Measurements from ENCODE around the gene RAPGEF6. TPM values are rescaled to one million over a fixed set of nuclear protein-coding genes. Genes with fewer than 3 reads are reported as not detected.
"Not testable (repeated sequence)": the region's sequence is repeated elsewhere in the genome, so short reads cannot be mapped to it uniquely, and the experiment has no call there.

Gene RAPGEF6
- total RNA-seq, 1 donor from 2014 or later = 34.9 TPM

DNA sequence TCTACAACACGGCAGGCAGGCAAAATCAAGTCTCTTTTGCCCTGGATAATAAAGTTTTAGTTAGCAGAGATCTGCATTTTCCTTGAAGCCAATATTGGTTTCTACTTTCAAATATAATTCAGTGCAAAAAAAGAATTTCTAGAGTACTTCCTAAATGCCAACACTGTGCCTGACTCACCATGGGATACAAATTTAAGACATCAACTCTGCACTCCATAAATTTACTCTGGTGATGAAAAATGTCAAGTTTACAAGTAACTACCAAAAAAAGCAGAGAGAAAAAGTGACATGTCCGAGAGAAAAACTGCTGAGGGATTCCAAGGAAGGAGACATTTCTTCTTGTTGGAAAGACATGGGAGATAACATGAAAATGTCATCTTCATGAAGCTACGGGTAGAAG lies 119.7 kb downstream of the RAPGEF6 start:
- intact Hi-C loops (cut with micrococcal nuclease) = no loop called here
- Mint-ChIP-seq H3K9me3 (no peaks in the 10 kb centered on the region), H3K4me3 (peak overlapping the region; percentile 70), H3K4me1 (peaks cover 27% of the 10 kb centered on the region), H3K27me3 (no peaks in the 10 kb centered on the region), H3K36me3 (ENCODE audit: low read depth) (peaks cover 41% of the 10 kb centered on the region), H3K27ac (peak overlapping the region; percentile 43)
- DNase-seq = peak; percentile 23

DNA sequence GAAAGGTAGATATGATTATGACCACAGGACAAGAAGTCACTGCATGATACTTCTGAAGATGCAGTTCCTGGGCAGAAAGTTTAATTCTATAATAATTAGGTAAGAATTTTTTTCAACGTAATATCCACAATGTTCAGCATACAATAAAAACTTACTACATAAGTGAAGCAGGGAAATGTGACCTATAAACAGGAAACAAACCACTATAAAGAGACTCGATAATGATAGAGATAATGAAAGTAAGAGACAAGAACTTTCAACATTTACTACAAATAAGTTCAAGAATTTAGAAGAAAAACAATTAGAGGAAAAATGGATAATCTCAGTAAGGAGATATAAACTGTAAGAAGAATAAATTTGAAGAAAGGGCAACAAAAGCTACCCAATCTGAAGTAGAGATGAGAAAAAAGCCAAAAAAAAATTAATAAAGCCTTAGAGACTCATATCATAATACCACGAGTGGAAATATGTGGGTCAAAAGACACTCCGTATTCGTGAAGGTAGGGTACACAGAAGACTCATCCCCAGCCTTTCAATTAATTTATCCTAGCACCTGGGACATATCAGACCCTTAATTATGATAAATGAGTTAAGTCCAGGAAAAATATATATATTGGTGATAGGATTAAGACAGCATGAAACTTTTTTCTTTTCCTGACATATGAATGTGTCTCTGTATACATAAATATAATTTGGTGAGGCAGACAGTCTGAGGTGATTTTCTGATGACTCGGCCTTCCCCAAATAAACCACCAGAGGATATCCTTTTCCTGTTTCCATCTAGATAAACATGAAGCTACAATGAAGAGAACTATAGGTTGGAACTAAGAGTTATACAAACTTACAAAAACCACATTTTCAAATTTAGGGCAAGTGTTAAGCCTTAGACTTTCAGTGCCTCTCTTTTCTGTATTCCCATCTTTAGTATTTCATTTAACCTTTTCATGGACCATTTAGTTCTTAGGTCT lies 120.4 kb downstream of the RAPGEF6 start:
- peaks cover 30% of the 10 kb centered on the region for H3K4me1 Mint-ChIP-seq
- H3K4me3 Mint-ChIP-seq = peak overlapping the region; percentile 70
- H3K9me3 Mint-ChIP-seq = no peaks in the 10 kb centered on the region
- H3K27me3 Mint-ChIP-seq = no peaks in the 10 kb centered on the region
- peak; percentile 73 for DNase-seq
- H3K27ac Mint-ChIP-seq = peak overlapping the region; percentile 43
- intact Hi-C loops (cut with micrococcal nuclease) = no loop called here
- H3K36me3 Mint-ChIP-seq (ENCODE audit: low read depth) = peaks cover 44% of the 10 kb centered on the region

DNA sequence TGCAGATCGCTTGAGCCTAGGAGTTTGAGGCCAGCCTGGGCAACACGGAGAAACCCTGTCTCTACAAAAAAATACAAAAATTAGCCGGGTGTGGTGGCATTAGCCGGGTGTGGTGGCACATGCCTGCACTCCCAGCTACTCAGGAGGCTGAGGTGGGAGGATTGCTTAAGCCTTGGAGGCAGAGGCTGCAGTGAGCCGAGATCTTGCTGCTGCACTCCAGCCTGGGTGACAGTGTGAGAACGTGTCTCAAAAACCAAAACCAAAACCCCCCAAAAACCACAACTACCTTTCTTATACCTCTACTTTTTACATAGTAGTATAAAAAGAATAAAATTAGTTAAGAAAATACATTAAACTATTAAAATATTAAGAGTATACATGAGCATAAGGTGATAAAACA lies 121.2 kb downstream of the RAPGEF6 start:
- intact Hi-C loops (cut with micrococcal nuclease) = no loop called here
- H3K4me3 Mint-ChIP-seq = no peak overlapping the region

DNA sequence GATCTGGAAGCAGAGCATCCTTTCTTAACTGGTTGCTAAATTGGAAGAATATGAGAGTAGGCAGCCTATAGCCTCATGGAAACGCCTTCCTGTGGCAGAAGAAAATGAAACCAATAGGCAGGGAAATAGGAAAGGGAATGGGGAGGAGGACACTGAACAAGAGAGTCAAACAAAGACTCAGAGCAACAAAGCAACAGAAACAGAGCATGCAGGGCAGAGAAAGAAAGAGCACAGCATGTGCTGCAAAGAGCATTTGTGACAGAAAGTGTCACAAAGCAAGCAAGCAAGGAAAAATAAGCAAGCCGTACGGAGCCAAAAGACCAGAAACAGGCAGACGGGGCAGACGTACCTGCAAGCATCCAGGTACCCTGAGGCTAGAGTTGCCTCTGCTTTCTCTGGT lies 123.1 kb downstream of the RAPGEF6 start:
- peaks cover 30% of the 10 kb centered on the region for H3K4me1 Mint-ChIP-seq
- H3K9me3 Mint-ChIP-seq = no peaks in the 10 kb centered on the region
- H3K4me3 Mint-ChIP-seq = no peak overlapping the region
- peaks cover 37% of the 10 kb centered on the region for H3K36me3 Mint-ChIP-seq (ENCODE audit: low read depth)
- no peaks in the 10 kb centered on the region for H3K27me3 Mint-ChIP-seq
- DNase-seq = peak; percentile 43
- intact Hi-C loops (cut with micrococcal nuclease) = no loop called here
- no peak overlapping the region for H3K27ac Mint-ChIP-seq

More for the DNA sequence above, 121.2 kb downstream of the RAPGEF6 start:
- peak; percentile 58 for DNase-seq
- Mint-ChIP-seq H3K27me3 (no peaks in the 10 kb centered on the region), H3K4me1 (peaks cover 30% of the 10 kb centered on the region), H3K27ac (no peak overlapping the region), H3K36me3 (ENCODE audit: low read depth) (peaks cover 37% of the 10 kb centered on the region), H3K9me3 (no peaks in the 10 kb centered on the region)

DNA sequence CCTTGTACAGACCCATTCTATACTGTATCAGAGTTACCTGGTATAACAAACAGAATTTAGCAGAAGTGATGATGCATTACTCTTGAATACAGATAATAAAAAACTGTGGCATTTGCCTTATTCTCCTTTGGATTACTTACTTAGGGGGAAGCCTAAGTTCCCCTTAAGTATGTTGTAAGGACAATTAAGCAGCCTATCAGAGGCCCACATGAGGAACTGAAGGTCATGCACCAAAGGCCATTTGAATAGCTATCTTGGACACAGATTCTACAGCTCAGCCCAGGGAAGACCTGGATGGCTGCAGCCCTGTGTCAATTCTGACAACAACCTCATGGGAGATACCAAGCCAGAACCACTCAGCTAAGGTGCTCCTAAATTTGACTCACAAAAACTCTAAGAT lies 125.2 kb downstream of the RAPGEF6 start:
- H3K9me3 Mint-ChIP-seq = no peaks in the 10 kb centered on the region
- no peak overlapping the region for H3K27ac Mint-ChIP-seq
- no peaks in the 10 kb centered on the region for H3K27me3 Mint-ChIP-seq
- DNase-seq = peak; percentile 48
- peaks cover 29% of the 10 kb centered on the region for H3K36me3 Mint-ChIP-seq (ENCODE audit: low read depth)
- intact Hi-C loops (cut with micrococcal nuclease) = no loop called here
- H3K4me3 Mint-ChIP-seq = no peak overlapping the region
- peaks cover 15% of the 10 kb centered on the region for H3K4me1 Mint-ChIP-seq

DNA sequence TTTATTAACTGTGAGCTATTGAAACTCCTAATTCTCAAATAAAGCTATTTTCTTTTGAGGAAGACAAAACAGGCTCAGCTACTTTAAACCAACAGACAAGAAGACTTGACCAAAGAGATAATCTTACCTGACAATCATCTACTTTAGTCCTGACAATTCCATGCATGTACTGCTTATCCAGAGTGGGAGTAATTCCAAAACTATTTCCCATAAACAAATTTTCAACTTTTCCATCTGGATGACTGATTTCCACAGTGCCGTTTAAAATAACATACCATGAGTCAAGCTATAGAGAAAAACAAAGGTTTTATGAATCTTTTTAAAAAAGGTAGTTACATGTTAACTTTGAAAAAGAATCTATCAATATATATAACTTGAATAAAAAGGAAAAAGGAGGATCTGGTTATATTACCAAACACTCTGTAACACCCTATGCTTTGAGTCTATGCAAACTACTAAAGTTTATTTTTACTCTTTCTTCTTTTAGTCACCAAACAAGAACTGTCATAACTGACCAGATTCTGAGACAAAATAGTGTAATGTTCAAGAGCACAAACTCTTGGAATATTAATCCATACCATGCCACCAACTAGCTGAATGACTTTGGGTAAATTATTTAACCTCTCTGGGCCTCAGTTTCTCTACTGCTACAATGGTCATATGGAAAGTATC lies 129.7 kb downstream of the RAPGEF6 start:
- no peaks in the 10 kb centered on the region for H3K9me3 Mint-ChIP-seq
- H3K27me3 Mint-ChIP-seq = no peaks in the 10 kb centered on the region
- no peak overlapping the region for H3K4me3 Mint-ChIP-seq
- peak; percentile 5 for DNase-seq
- intact Hi-C loops (cut with micrococcal nuclease) = no loop called here
- peaks cover 3% of the 10 kb centered on the region for H3K4me1 Mint-ChIP-seq
- H3K36me3 Mint-ChIP-seq (ENCODE audit: low read depth) = peaks cover 46% of the 10 kb centered on the region
- H3K27ac Mint-ChIP-seq = no peak overlapping the region

DNA sequence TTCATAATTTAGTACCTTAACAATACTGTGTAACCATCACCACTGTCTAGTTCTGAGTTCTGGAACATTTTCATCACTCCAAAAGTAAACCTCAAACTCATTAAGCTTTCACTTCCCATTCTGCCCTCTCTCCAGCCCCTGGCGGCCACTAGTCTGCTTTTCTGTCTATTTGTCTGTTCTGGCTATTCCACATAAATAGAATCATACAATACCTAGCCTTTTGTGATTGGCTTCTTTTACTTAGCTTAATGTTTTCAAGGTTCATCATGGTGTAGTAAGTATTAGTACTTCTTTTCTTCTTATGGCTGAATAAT lies 138.7 kb downstream of the RAPGEF6 start:
- intact Hi-C loops (cut with micrococcal nuclease) = no loop called here
- H3K9me3 Mint-ChIP-seq = no peaks in the 10 kb centered on the region
- H3K27me3 Mint-ChIP-seq = no peaks in the 10 kb centered on the region
- H3K4me3 Mint-ChIP-seq = no peak overlapping the region
- H3K4me1 Mint-ChIP-seq = peaks cover 8% of the 10 kb centered on the region
- peak overlapping the region; percentile 26 for H3K27ac Mint-ChIP-seq
- H3K36me3 Mint-ChIP-seq (ENCODE audit: low read depth) = peaks cover 61% of the 10 kb centered on the region
- DNase-seq = no peak

DNA sequence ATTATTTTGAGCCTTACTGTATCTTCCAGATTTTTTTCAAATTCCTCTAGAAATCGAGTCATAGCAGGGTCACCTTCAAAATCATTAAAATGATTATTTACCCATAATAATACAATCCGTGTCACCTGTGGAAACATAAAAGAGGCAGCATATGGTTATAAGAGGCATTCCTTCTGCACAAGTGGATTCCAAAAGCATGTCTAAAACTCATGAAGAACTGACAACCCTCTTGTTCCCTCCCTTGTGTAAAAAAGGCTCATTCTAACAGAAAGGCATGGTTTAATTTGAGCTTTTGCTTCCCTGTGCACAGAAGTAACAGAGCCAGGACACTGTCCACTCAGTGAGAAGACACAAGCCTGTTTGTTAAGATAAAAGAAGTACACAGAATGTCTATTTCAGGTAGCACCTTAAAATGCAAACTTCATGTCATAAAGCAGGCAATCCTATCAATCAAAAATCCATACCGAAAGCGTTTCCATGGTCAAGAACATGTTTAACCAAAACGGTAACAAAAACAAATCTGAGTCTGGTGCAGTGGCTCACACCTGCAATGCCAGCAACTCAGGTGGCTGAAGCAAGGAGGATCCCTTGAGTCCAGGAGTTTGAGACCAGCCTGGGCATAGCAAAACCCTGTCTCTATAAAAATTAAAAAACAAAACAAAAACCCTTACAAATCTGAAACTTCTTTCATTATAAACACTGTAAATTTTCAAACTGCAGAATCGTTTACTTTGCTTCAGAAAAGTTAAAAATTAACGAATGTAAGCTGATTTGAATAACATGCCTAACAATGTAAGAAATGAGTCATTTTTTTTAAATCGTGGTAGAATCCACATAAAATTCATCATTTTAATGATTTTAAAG lies 139.3 kb downstream of the RAPGEF6 start:
- intact Hi-C loops (cut with micrococcal nuclease) = no loop called here
- DNase-seq = no peak
- peaks cover 8% of the 10 kb centered on the region for H3K4me1 Mint-ChIP-seq
- H3K27me3 Mint-ChIP-seq = no peaks in the 10 kb centered on the region
- H3K27ac Mint-ChIP-seq = peak overlapping the region; percentile 15
- no peak overlapping the region for H3K4me3 Mint-ChIP-seq
- peaks cover 61% of the 10 kb centered on the region for H3K36me3 Mint-ChIP-seq (ENCODE audit: low read depth)
- no peaks in the 10 kb centered on the region for H3K9me3 Mint-ChIP-seq

DNA sequence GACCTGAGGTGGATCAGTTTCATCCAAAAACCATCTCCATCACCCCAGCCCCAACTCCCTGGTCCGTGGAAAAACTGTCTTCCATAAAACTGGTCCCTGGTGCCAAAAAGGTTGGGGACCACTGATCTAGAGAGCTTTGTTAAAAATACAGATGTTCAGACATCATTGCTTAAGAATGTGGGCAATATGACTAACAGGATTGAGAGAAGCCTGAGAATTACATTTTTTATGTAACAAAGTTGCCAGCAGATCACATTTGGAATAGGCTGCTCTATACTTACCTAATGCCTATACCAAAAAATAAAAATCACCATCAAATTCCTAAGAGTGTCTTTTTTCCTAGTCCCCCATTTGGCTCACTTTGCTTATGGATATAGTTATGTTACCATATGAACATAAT lies 143.3 kb downstream of the RAPGEF6 start:
- DNase-seq = no peak
- H3K4me3 Mint-ChIP-seq = no peak overlapping the region
- no peaks in the 10 kb centered on the region for H3K9me3 Mint-ChIP-seq
- intact Hi-C loops (cut with micrococcal nuclease) = no loop called here
- no peak overlapping the region for H3K27ac Mint-ChIP-seq
- H3K4me1 Mint-ChIP-seq = peaks cover 20% of the 10 kb centered on the region
- peaks cover 65% of the 10 kb centered on the region for H3K36me3 Mint-ChIP-seq (ENCODE audit: low read depth)
- H3K27me3 Mint-ChIP-seq = no peaks in the 10 kb centered on the region

DNA sequence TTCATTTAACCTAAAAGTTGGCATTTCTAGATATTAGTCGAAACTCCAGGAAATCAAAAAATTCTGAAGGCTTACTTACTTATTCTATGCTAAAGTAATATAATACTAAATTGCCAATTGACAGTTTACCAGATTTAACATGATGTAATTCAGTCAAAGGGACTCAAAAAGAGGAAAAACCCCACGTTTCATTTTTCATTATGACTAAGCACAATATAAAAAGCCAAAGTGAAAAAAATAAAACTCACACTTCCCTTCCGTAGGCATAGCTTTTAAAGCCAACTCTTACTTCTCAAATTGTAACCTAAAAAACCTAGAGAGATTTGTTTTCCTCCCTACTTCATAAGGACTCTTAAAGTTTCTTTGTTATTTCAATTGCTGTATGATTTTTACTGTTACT lies 146.6 kb downstream of the RAPGEF6 start:
- Mint-ChIP-seq H3K27me3 (no peaks in the 10 kb centered on the region), H3K9me3 (no peaks in the 10 kb centered on the region), H3K4me1 (peaks cover 18% of the 10 kb centered on the region), H3K4me3 (peak overlapping the region; percentile 32), H3K27ac (peak overlapping the region; percentile 53), H3K36me3 (ENCODE audit: low read depth) (peaks cover 61% of the 10 kb centered on the region)
- intact Hi-C loops (cut with micrococcal nuclease) = loop anchor here (5.0 kb wide), 2 partner anchors 44 to 59 kb away; no protein-coding TSS in a partner anchor
- no peak for DNase-seq

DNA sequence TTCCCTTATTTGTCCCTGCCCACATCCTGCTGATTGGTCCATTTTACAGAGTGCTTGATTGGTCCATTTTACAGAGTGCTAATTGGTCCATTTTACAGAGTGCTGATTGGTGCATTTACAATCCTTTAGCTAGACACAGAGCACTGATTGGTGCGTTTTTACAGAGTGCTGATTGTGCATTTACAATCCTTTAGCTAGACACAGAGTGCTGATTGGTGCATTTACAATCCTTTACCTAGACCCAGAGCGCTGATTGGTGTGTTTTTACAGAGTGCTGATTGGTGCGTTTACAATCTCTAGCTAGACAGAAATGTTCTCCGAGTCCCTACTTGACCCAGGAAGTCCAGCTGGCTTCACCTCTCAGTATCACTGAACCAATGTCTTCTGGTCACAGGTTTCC lies 147.7 kb downstream of the RAPGEF6 start:
- not testable (repeated sequence) for DNase-seq, H3K27me3 Mint-ChIP-seq, H3K27ac Mint-ChIP-seq, H3K4me3 Mint-ChIP-seq, H3K9me3 Mint-ChIP-seq
- Mint-ChIP-seq H3K36me3 (ENCODE audit: low read depth) (peaks cover 67% of the 10 kb centered on the region), H3K4me1 (peaks cover 23% of the 10 kb centered on the region)
- intact Hi-C loops (cut with micrococcal nuclease) = loop anchor here (5.0 kb wide), 2 partner anchors 45 to 60 kb away; no protein-coding TSS in a partner anchor

DNA sequence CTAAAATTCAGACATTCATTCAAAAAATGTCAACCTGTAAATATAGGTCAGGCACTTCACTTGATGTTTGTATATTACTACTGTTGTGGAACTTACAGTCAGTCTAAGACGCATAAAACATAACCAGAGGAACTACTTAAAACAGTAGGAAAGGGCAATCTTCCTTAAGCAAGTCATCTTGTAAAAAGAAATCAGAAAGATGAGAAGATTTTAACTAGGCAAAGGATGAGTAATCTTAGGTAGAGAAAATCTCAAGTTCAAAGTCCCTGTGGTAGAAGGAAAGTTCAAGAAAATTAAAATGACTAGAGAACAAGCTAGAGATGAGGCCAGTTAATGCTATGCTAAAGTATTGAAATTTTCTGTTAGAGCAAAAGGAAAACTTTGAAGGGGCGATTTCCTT lies 152.4 kb downstream of the RAPGEF6 start:
- H3K9me3 Mint-ChIP-seq = no peaks in the 10 kb centered on the region
- intact Hi-C loops (cut with micrococcal nuclease) = no loop called here

DNA sequence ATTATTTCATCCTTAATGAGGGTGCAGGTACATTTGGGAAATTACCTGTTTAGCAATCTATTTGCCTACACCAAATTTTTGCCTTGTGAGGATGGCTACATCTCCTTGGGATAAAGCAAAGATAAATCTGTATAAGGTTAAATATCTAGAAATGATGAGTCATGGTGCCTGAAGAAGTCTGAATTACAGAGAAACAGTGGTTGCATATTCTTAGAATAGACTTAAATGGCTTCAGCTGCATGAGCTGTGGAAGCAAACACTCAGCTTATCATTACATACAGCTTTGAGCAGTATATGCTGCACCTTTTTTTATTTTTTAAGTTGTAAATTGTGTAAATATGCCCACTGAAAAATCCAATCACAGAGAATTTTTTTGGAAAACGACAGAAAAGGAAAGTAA lies 153.5 kb downstream of the RAPGEF6 start:
- Mint-ChIP-seq H3K36me3 (ENCODE audit: low read depth) (peaks cover 72% of the 10 kb centered on the region), H3K4me1 (peaks cover 18% of the 10 kb centered on the region), H3K27me3 (no peaks in the 10 kb centered on the region), H3K4me3 (no peak overlapping the region), H3K27ac (no peak overlapping the region), H3K9me3 (no peaks in the 10 kb centered on the region)
- no peak for DNase-seq
- intact Hi-C loops (cut with micrococcal nuclease) = no loop called here

More for the DNA sequence above, 152.4 kb downstream of the RAPGEF6 start:
- no peak for DNase-seq
- H3K4me3 Mint-ChIP-seq = peak overlapping the region; percentile 33
- peaks cover 18% of the 10 kb centered on the region for H3K4me1 Mint-ChIP-seq
- peaks cover 75% of the 10 kb centered on the region for H3K36me3 Mint-ChIP-seq (ENCODE audit: low read depth)
- peak overlapping the region; percentile 68 for H3K27ac Mint-ChIP-seq
- no peaks in the 10 kb centered on the region for H3K27me3 Mint-ChIP-seq
